Left kidney (tissue), 2 donors: ENCODE results near the gene LMOD3. TPM values are rescaled to one million over a fixed set of nuclear protein-coding genes. Genes with fewer than 3 reads are reported as not detected.

Experiments used
- DNase-seq: peaks from one replicate; pipeline ENCODE4 v3.0.0-alpha.2; 2013
- polyA plus RNA-seq: library from polyadenylated mRNA; unstranded; fragments of 120-200 nt; gene quantifications from one replicate; pipeline ENCODE4 v1.2.1, GENCODE V29; 2013; ENCODE audit not compliant: insufficient read length

The LMOD3 gene
- polyA plus RNA-seq, 1 donor, result 0.05 TPM

DNA sequence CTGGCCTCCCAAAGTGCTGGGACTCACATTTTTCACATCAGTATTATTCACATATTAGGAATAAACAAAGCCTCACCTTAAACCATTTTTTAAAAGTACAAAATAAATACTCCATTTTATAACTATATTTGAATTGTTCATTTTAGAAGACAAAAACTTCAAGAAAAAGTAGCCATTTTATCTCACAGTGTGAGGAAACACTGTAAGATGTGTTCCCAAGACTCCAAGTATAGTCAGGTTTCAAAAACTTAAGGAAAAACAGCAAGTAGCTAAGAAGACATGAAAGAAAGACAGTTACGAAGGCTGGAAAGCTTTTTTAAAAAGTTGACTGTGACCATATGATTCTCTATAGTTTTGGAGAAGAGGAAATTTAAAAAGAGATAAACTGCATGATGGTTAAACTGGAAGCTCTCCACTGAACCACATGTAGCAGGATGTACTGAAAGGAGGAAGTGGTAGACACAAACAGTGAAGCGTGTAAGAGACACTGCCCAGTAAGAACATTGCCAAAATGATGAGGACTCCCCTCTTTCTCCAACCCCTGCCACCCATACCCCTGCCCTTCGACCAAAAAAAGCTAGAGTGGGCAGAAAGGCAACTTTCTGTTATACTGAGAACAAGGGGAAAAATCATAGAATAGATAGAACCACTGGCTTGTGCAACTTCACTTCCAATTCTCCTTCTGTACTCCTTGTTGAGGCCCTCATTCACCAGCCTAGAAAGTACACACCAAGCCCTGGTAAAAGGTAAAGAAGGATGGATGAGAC is 64.0 kb downstream of the LMOD3 start:
- DNase-seq, result no peak

Other genes starting within 250 kb of the LMOD3 start
- gene TAFA4, start 190.0 kb downstream of the LMOD3 start, polyA plus RNA-seq, result 1.5 TPM
- 17.8 TPM for gene EOGT, start 108.9 kb downstream of the LMOD3 start, polyA plus RNA-seq
- 59.0 TPM for gene TMF1, start 70.3 kb downstream of the LMOD3 start, polyA plus RNA-seq
- gene UBA3, start 42.2 kb downstream of the LMOD3 start, polyA plus RNA-seq, result 87.6 TPM
- 110 TPM for gene ARL6IP5, start 37.7 kb downstream of the LMOD3 start, polyA plus RNA-seq